Trophoblast cell (in vitro differentiated cells and primary cell): ENCODE data around the gene PDLIM5.

Experiments used
- DNase-seq, 2 donors: peaks; one replicate each; pipeline ENCODE4 v3.0.0-alpha.2; 2016
- H2AFZ ChIP-seq: 2 replicates; pipeline ENCODE4 v1.6.1; 2013; ENCODE audit warnings: low read length, moderate library complexity, mild to moderate bottlenecking; ENCODE audit not compliant: insufficient read depth, poor library complexity
- H2AK5ac ChIP-seq: 2 replicates; pipeline ENCODE4 v1.6.1; 2013; ENCODE audit warnings: mild to moderate bottlenecking, low read length
- H2BK120ac ChIP-seq: 2 replicates; pipeline ENCODE4 v1.6.1; 2013; ENCODE audit warnings: low read length, mild to moderate bottlenecking, moderate library complexity; ENCODE audit not compliant: insufficient read depth, poor library complexity
- H2BK12ac ChIP-seq: 2 replicates; pipeline ENCODE4 v1.6.1; 2013; ENCODE audit warnings: mild to moderate bottlenecking, low read length, moderate library complexity
- H2BK5ac ChIP-seq: 2 replicates; pipeline ENCODE4 v1.6.1; 2013; ENCODE audit warnings: low read length, low read depth, moderate library complexity, mild to moderate bottlenecking; ENCODE audit not compliant: poor library complexity
- H3K14ac ChIP-seq: 2 replicates; pipeline ENCODE4 v1.6.1; 2013; ENCODE audit warnings: mild to moderate bottlenecking, low read length
- H3K18ac ChIP-seq: 2 replicates; pipeline ENCODE4 v1.6.1; 2013; ENCODE audit warnings: mild to moderate bottlenecking, low read length
- H3K23ac ChIP-seq: 2 replicates; pipeline ENCODE4 v1.6.1; 2013; ENCODE audit warnings: low read length
- H3K27ac ChIP-seq: 2 replicates; pipeline ENCODE4 v1.5.1; 2013; ENCODE audit warnings: low read depth, mild to moderate bottlenecking, inconsistent platforms, low read length, moderate library complexity
- H3K27me3 ChIP-seq: 2 replicates; pipeline ENCODE4 v1.6.1; 2013; ENCODE audit warnings: inconsistent platforms, mild to moderate bottlenecking, low read length, moderate library complexity; ENCODE audit not compliant: insufficient read depth
- H3K36me3 ChIP-seq, 2 experiments: 1 replicate in 1 of 2; 2 replicates in 1 of 2; pipeline ENCODE4 v1.6.1; 2013; ENCODE audit warnings: low read length in 2 of 2, mild to moderate bottlenecking in 2 of 2, moderate library complexity in 1 of 2; ENCODE audit not compliant: insufficient read depth in 2 of 2, control insufficient read depth in 1 of 2
- H3K4ac ChIP-seq: 2 replicates; pipeline ENCODE4 v1.6.1; 2013; ENCODE audit warnings: low read depth, mild to moderate bottlenecking, low read length, moderate library complexity
- H3K4me1 ChIP-seq, 2 experiments: 1 replicate in 1 of 2; 2 replicates in 1 of 2; pipeline ENCODE4 v1.6.1; 2013; ENCODE audit warnings: low read length in 2 of 2, mild to moderate bottlenecking in 2 of 2, moderate library complexity in 1 of 2; ENCODE audit not compliant: insufficient read depth in 2 of 2, control insufficient read depth in 1 of 2
- H3K4me2 ChIP-seq: 2 replicates; pipeline ENCODE4 v1.6.1; 2013; ENCODE audit warnings: inconsistent platforms, mild to moderate bottlenecking, low read length, moderate library complexity
- H3K4me3 ChIP-seq: 2 replicates; pipeline ENCODE4 v1.5.1; 2013; ENCODE audit warnings: mild to moderate bottlenecking, low read depth, low read length, inconsistent platforms
- H3K79me1 ChIP-seq: one replicate; pipeline ENCODE4 v1.6.1; 2013; ENCODE audit warnings: low read length
- H3K79me2 ChIP-seq: 2 replicates; pipeline ENCODE4 v1.6.1; 2013; ENCODE audit warnings: low read length, mild to moderate bottlenecking; ENCODE audit not compliant: control insufficient read depth, insufficient read depth, poor library complexity
- H3K9ac ChIP-seq: 2 replicates; pipeline ENCODE4 v1.6.1; 2013; ENCODE audit warnings: mild to moderate bottlenecking, low read length
- H3K9me3 ChIP-seq: 2 replicates; pipeline ENCODE4 v1.6.1; 2013; ENCODE audit warnings: low read depth, mild to moderate bottlenecking, control low read depth, inconsistent platforms, low read length; ENCODE audit not compliant: insufficient read depth
- H4K12ac ChIP-seq: 2 replicates; pipeline ENCODE4 v1.6.1; 2013; ENCODE audit warnings: low read depth, mild to moderate bottlenecking, low read length, moderate library complexity
- H4K8ac ChIP-seq: 2 replicates; pipeline ENCODE4 v1.6.1; 2013; ENCODE audit warnings: low read depth, mild to moderate bottlenecking, low read length, moderate library complexity
- H4K91ac ChIP-seq: one replicate; pipeline ENCODE4 v1.6.1; 2013; ENCODE audit warnings: low read depth, mild to moderate bottlenecking, low read length, moderate library complexity
- WGBS: extraction: QIAGEN DNeasy Blood & Tissue Kit; methylation state at CpG from one replicate; pipeline ENCODE4 v1.1.7; 2013; ENCODE audit warnings: missing lambda C conversion rate; ENCODE audit not compliant: insufficient read length, insufficient coverage; ENCODE audit errors: extremely low coverage; 5-methylcytosine and 5-hydroxymethylcytosine counted together

PDLIM5 gene

DNA sequence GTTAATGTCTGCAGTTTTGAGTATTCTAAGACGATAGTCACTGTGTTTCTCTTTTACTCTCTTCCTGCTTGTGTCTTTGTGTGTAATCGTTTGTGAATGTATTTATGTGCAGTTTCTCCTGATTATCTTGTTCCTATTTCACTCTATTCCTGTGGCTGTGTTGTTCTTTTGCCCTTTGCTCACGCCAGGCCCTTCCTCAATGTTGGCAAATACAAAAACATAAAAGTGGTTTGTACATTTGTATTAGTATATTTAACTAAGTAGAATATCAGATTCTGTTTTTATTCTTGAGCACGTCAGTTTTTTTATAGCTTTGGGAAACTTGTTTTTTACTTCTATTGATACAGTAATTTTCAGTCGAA, 198.4 kb downstream of the PDLIM5 start:
- H3K27me3 ChIP-seq, result no peaks in the 10 kb centered on the region
- no peak overlapping the region for H3K9ac ChIP-seq
- H2BK5ac ChIP-seq, result no peak overlapping the region
- H4K8ac ChIP-seq, result no peak overlapping the region
- no peak overlapping the region for H3K4ac ChIP-seq
- no peak overlapping the region for H2BK120ac ChIP-seq
- H3K4me1 ChIP-seq, result no peaks in the 10 kb centered on the region
- no peaks in the 10 kb centered on the region for H3K79me2 ChIP-seq
- no peak overlapping the region for H3K14ac ChIP-seq
- H4K91ac ChIP-seq, result no peak overlapping the region
- no peaks in the 10 kb centered on the region for H3K36me3 ChIP-seq
- no peak overlapping the region for H3K18ac ChIP-seq
- H3K23ac ChIP-seq, result no peak overlapping the region
- H2BK12ac ChIP-seq, result no peak overlapping the region
- H3K9me3 ChIP-seq, result no peaks in the 10 kb centered on the region
- H4K12ac ChIP-seq, result no peak overlapping the region
- no peak overlapping the region for H2AFZ ChIP-seq
- no peak overlapping the region for H3K27ac ChIP-seq
- H3K4me2 ChIP-seq, result no peak overlapping the region
- H2AK5ac ChIP-seq, result no peak overlapping the region
- no peak for DNase-seq
- no peak overlapping the region for H3K4me3 ChIP-seq
- H3K79me1 ChIP-seq, result no peaks in the 10 kb centered on the region
- WGBS, result no CpG with 5 or more reads among the region's 5 CpGs

DNA sequence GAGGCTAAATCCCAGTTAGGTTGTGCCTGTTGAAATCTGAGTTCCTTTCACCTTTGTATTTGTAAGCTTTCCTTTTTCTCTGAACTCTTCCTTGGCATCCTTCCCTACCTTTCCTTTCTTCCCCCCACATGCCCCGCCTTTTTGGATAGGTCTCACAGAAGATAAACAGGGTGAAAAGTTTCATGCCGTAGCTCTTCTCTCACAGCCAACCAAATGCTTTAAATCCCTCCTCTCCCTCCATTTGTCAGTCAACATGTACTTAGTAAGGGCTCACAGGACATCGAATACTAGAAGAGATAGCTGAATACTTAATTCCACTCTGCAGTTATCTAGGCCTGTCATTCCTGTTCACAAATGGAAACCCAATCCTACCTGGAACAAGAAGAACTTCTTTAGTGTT, 198.9 kb downstream of the PDLIM5 start:
- Histone ChIP-seq H4K91ac (no peak overlapping the region), H2BK120ac (no peak overlapping the region), H3K36me3 (no peaks in the 10 kb centered on the region), H2AK5ac (no peak overlapping the region), H3K4me3 (no peak overlapping the region), H3K4me1 (no peaks in the 10 kb centered on the region), H3K27me3 (no peaks in the 10 kb centered on the region), H3K4ac (no peak overlapping the region), H3K23ac (no peak overlapping the region), H2AFZ (no peak overlapping the region), H3K18ac (no peak overlapping the region), H3K14ac (no peak overlapping the region), H3K9me3 (no peaks in the 10 kb centered on the region), H3K4me2 (no peak overlapping the region), H3K79me2 (no peaks in the 10 kb centered on the region), H4K12ac (no peak overlapping the region), H3K9ac (no peak overlapping the region), H4K8ac (no peak overlapping the region), H3K79me1 (no peaks in the 10 kb centered on the region), H2BK5ac (no peak overlapping the region), H2BK12ac (no peak overlapping the region), H3K27ac (no peak overlapping the region)
- DNase-seq, result no peak
- no CpG with 5 or more reads among the region's 3 CpGs for WGBS

GRCh38 chr4:94653095-94653649, 201.4 kb downstream of the PDLIM5 start:
- H3K4ac ChIP-seq, result no peak overlapping the region
- DNase-seq, result peak; percentile 24 to 43
- no peak overlapping the region for H3K4me2 ChIP-seq
- no peak overlapping the region for H3K9ac ChIP-seq
- no peak overlapping the region for H4K8ac ChIP-seq
- no peak overlapping the region for H2AFZ ChIP-seq
- no peak overlapping the region for H4K91ac ChIP-seq
- WGBS, result no CpG with 5 or more reads among the region's 3 CpGs
- H3K4me1 ChIP-seq, result no peaks in the 10 kb centered on the region
- H3K14ac ChIP-seq, result no peak overlapping the region
- H2BK5ac ChIP-seq, result no peak overlapping the region
- H2AK5ac ChIP-seq, result no peak overlapping the region
- H3K27ac ChIP-seq, result no peak overlapping the region
- no peaks in the 10 kb centered on the region for H3K9me3 ChIP-seq
- H3K4me3 ChIP-seq, result no peak overlapping the region
- H4K12ac ChIP-seq, result no peak overlapping the region
- no peak overlapping the region for H2BK12ac ChIP-seq
- H2BK120ac ChIP-seq, result no peak overlapping the region
- no peaks in the 10 kb centered on the region for H3K79me1 ChIP-seq
- no peak overlapping the region for H3K18ac ChIP-seq
- H3K23ac ChIP-seq, result no peak overlapping the region
- no peaks in the 10 kb centered on the region for H3K79me2 ChIP-seq
- H3K36me3 ChIP-seq, result peaks cover 3% of the 10 kb centered on the region in 2 experiments
- H3K27me3 ChIP-seq, result no peaks in the 10 kb centered on the region

DNA sequence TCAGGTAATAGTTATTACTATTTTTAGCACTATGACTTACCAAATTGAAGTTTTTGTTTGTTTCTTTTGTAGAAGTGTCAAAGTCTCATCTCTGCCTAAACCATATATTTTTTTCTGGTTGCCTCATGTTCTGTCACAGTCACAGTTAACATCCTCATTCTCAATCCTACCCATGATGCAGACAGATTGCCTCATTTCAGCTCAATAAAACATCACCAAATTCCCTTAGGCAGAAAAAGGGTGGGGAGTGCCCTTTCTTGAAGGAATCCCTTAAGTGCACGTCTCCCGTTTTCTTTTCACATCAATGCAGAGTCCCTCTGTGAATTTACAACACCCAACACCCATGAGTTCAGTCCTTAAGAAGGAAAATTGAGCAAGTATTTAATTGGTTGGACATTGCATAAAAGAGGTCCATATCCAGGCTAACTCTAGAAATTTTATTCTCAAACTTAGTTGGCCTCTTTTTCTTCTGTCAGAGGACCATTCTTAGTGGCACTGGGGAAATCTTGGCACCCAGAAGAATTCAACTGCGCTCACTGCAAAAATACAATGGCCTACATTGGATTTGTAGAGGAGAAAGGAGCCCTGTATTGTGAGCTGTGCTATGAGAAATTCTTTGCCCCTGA, 202.4 kb downstream of the PDLIM5 start:
- no peak for DNase-seq
- no peak overlapping the region for H2AFZ ChIP-seq
- no peaks in the 10 kb centered on the region for H3K9me3 ChIP-seq
- no peak overlapping the region for H3K14ac ChIP-seq
- no peaks in the 10 kb centered on the region for H3K79me2 ChIP-seq
- H4K91ac ChIP-seq, result no peak overlapping the region
- H4K12ac ChIP-seq, result no peak overlapping the region
- no peaks in the 10 kb centered on the region for H3K79me1 ChIP-seq
- no peak overlapping the region for H3K27ac ChIP-seq
- H3K4me1 ChIP-seq, result no peaks in the 10 kb centered on the region
- H3K4me3 ChIP-seq, result no peak overlapping the region
- peaks cover 3% of the 10 kb centered on the region in 2 experiments for H3K36me3 ChIP-seq
- H3K18ac ChIP-seq, result no peak overlapping the region
- no peak overlapping the region for H3K4ac ChIP-seq
- H4K8ac ChIP-seq, result no peak overlapping the region
- no peaks in the 10 kb centered on the region for H3K27me3 ChIP-seq
- H2BK120ac ChIP-seq, result no peak overlapping the region
- no peak overlapping the region for H2BK5ac ChIP-seq
- no peak overlapping the region for H3K4me2 ChIP-seq
- H3K23ac ChIP-seq, result no peak overlapping the region
- WGBS, result no CpG with 5 or more reads among the region's 3 CpGs
- no peak overlapping the region for H3K9ac ChIP-seq
- H2BK12ac ChIP-seq, result no peak overlapping the region
- H2AK5ac ChIP-seq, result no peak overlapping the region
